ENCODE measurements around the gene DERL2. TPM values are rescaled to one million over a fixed set of nuclear protein-coding genes. Genes with fewer than 3 reads are reported as not detected.
A peak's percentile ranks its signal among the peaks of the same experiment; 100 is the strongest.

Gene DERL2
- total RNA-seq, 1 donor from 2014 or later, result 74.6 TPM

DNA sequence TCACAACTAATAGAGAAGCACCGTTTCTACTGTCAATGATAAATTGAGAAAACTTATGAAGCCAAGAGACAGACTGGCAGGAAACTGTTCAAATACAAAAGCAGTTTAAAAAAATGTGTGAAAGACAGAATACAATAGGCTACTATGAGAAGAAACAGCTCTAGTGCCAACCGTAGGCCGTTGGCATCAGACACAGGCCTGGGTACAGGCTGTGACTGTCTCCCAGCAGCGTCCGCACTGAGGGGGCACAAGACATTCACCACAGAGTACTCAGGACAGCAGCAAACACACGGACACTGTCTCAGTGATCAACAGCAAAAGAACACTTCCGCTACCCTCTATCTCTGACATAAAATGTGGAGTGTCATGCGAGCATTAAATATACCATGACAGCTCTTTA is 39.2 kb downstream of the DERL2 start:
- Mint-ChIP-seq H3K9me3 (no peaks in the 10 kb centered on the region), H3K4me3 (no peak overlapping the region)
- TF ChIP-seq, protein P1, sequence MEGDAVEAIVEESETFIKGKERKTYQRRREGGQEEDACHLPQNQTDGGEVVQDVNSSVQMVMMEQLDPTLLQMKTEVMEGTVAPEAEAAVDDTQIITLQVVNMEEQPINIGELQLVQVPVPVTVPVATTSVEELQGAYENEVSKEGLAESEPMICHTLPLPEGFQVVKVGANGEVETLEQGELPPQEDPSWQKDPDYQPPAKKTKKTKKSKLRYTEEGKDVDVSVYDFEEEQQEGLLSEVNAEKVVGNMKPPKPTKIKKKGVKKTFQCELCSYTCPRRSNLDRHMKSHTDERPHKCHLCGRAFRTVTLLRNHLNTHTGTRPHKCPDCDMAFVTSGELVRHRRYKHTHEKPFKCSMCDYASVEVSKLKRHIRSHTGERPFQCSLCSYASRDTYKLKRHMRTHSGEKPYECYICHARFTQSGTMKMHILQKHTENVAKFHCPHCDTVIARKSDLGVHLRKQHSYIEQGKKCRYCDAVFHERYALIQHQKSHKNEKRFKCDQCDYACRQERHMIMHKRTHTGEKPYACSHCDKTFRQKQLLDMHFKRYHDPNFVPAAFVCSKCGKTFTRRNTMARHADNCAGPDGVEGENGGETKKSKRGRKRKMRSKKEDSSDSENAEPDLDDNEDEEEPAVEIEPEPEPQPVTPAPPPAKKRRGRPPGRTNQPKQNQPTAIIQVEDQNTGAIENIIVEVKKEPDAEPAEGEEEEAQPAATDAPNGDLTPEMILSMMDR (conservative IDR thresholded peaks at IDR 0.05), result no peak

GRCh38 chr17:5444209-5444608 is 41.8 kb downstream of the DERL2 start:
- Mint-ChIP-seq H3K27me3 (ENCODE audit: low read depth) (no peaks in the 10 kb centered on the region), H3K36me3 (ENCODE audit: low read depth) (peaks cover 4% of the 10 kb centered on the region), H3K27ac (ENCODE audit: unreplicated experiment) (no peak overlapping the region), H3K4me3 (no peak overlapping the region), H3K4me1 (peaks cover 8% of the 10 kb centered on the region), H3K9me3 (no peaks in the 10 kb centered on the region)
- TF ChIP-seq, protein P1 (conservative IDR thresholded peaks at IDR 0.05), result no peak
- DNase-seq (ENCODE audit: low read depth, low spot score), result no peak

More for the DNA sequence above, 39.2 kb downstream of the DERL2 start:
- Mint-ChIP-seq H3K27ac (ENCODE audit: unreplicated experiment) (no peak overlapping the region), H3K36me3 (ENCODE audit: low read depth) (peaks cover 4% of the 10 kb centered on the region), H3K27me3 (ENCODE audit: low read depth) (no peaks in the 10 kb centered on the region), H3K4me1 (no peaks in the 10 kb centered on the region)
- DNase-seq (ENCODE audit: low read depth, low spot score), result no peak

DNA sequence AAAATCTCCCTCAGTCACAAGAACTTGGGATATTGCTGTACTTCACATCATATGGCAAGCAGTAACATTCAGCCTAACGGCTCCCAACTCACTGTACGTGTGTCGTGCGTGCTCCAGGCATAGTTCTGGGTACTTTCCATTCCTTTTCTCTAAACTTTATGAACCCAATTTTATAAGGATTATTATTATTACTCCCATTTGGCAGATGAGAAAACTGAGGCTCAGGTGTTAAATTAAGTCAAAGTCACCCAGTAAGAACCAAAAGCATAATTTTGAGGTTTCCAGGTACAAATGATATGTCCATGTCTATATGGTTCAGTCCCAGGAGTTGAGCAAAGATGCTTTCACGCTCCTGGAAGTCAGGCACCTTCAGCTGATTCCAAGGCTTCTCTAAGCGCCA is 42.2 kb downstream of the DERL2 start:
- Mint-ChIP-seq H3K4me1 (peaks cover 9% of the 10 kb centered on the region), H3K4me3 (no peak overlapping the region), H3K9me3 (no peaks in the 10 kb centered on the region), H3K27ac (ENCODE audit: unreplicated experiment) (no peak overlapping the region), H3K36me3 (ENCODE audit: low read depth) (peaks cover 4% of the 10 kb centered on the region), H3K27me3 (ENCODE audit: low read depth) (no peaks in the 10 kb centered on the region)
- TF ChIP-seq, protein P1 (conservative IDR thresholded peaks at IDR 0.05), result no peak
- no peak for DNase-seq (ENCODE audit: low read depth, low spot score)

GRCh38 chr17:5439446-5439764 is 46.6 kb downstream of the DERL2 start:
- TF ChIP-seq, protein P1 (conservative IDR thresholded peaks at IDR 0.05), result peak; percentile 27
- H3K27ac Mint-ChIP-seq (ENCODE audit: unreplicated experiment), result peak overlapping the region; percentile 81
- peaks cover 8% of the 10 kb centered on the region for H3K36me3 Mint-ChIP-seq (ENCODE audit: low read depth)
- peaks cover 37% of the 10 kb centered on the region for H3K4me1 Mint-ChIP-seq
- peak overlapping the region; percentile 94 for H3K4me3 Mint-ChIP-seq
- H3K9me3 Mint-ChIP-seq, result no peaks in the 10 kb centered on the region
- no peak for DNase-seq (ENCODE audit: low read depth, low spot score)
- H3K27me3 Mint-ChIP-seq (ENCODE audit: low read depth), result no peaks in the 10 kb centered on the region

DNA sequence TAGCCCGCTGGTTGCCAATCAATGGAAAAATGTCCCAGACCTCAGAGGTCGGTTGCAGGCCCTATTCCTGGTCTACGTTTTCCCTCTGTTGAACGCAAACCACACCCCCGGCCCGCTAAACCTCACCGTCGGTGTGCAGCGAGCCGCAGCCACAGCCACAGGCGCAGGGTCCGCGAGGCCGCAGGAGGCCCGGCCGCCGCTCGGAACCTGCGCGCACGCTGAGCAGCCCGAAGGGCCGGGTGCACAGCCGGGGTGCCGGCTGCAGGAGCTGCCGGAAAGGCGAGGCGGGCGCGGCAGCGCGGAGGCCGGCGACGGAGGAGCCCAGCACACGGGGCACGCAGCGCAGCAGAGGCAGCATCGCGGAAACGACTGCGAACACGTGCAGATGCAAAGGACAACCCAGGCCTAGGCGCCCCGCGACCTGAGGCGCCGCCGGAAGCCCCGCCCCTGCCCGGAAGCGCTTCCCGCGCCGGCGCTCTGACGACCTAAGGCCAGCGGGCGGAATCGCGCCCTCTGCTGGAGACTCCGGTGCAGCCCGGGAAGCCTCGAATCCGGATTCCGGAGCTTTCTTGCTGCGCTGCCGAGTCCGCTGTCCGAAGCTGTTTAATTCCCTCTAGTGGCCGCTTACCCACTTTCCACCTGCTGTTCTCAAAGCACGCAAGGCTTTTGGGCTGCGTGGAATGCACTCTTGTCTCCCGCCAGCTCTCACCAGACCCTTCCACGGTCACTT is 47.1 kb downstream of the DERL2 start, which contains the start of gene C1QBP:
TSS of gene C1QBP (minus strand) at position 440 of the 730 bp plus-strand sequence. CDS start at position 358, 82 bp downstream.
- Mint-ChIP-seq H3K36me3 (ENCODE audit: low read depth) (peaks cover 8% of the 10 kb centered on the region), H3K4me3 (peak within 1 kb of the TSS; percentile 94)

More for the DNA sequence above, 47.1 kb downstream of the DERL2 start, which contains the start of gene C1QBP:
- Mint-ChIP-seq H3K27me3 (ENCODE audit: low read depth) (no peaks in the 10 kb centered on the region), H3K4me1 (peaks cover 37% of the 10 kb centered on the region), H3K9me3 (no peaks in the 10 kb centered on the region), H3K27ac (ENCODE audit: unreplicated experiment) (peak within 1 kb of the TSS; percentile 81)
- TF ChIP-seq, protein P1 (conservative IDR thresholded peaks at IDR 0.05), result peak; percentile 100
- peak; percentile 96 for DNase-seq (ENCODE audit: low read depth, low spot score)

All from neural crest cell (in vitro differentiated cells).